A204.1 (cell line): ENCODE data around the gene VIPR1.

Experiments used
- FAIRE-seq: peaks from 2 replicates; lab custom pipeline; 2012; peaks lifted over from hg19 to GRCh38; lab: Jason Lieb, UNC

VIPR1 gene

GRCh38 chr3:42581400-42581708, 78.9 kb downstream of the VIPR1 start:
- FAIRE-seq, result no peak

- no peak for FAIRE-seq
Observed at GRCh38 chr3:42581709-42582473, 79.4 kb downstream of the VIPR1 start, which contains the start of gene SEC22C. SEC22C (minus strand) TSS chr3:42581967; CDS start chr3:42569046, 12,921 bp downstream.

GRCh38 chr3:42582474-42583070, 80.1 kb downstream of the VIPR1 start:
- FAIRE-seq, result no peak
